Right forelimb (tissue), 1 donor: Measurements from ENCODE around the gene DENND2D.
"Not testable (repeated sequence)": the region's sequence is repeated elsewhere in the genome, so short reads cannot be mapped to it uniquely, and the experiment has no call there.

Experiments used
- DNase-seq: peaks from one replicate; pipeline ENCODE4 v3.0.0-alpha.2; 2018

The DENND2D gene

GRCh38 chr1:111221276-111221632 lies 20.8 kb upstream of the DENND2D start:
- no peak for DNase-seq

- DNase-seq: no peak
Observed at GRCh38 chr1:111220302-111220890, 19.9 kb upstream of the DENND2D start.

GRCh38 chr1:111219557-111220286 lies 19.3 kb upstream of the DENND2D start:
- DNase-seq: no peak

GRCh38 chr1:111218701-111219556 lies 18.5 kb upstream of the DENND2D start:
- DNase-seq: no peak

- no peak for DNase-seq
Observed at GRCh38 chr1:111217183-111217910, 16.9 kb upstream of the DENND2D start.

- DNase-seq: no peak
Observed at GRCh38 chr1:111216751-111217150, 16.3 kb upstream of the DENND2D start.

GRCh38 chr1:111215285-111215684 lies 14.8 kb upstream of the DENND2D start:
- not testable (repeated sequence) for DNase-seq

- no peak for DNase-seq
Observed at GRCh38 chr1:111214884-111215283, 14.4 kb upstream of the DENND2D start.

GRCh38 chr1:111214074-111214801 lies 13.8 kb upstream of the DENND2D start:
- DNase-seq: no peak

- no peak for DNase-seq
Observed at GRCh38 chr1:111213412-111213811, 13.0 kb upstream of the DENND2D start.

GRCh38 chr1:111212634-111213335 lies 12.3 kb upstream of the DENND2D start:
- DNase-seq: no peak

- no peak for DNase-seq
Observed at GRCh38 chr1:111211921-111212320, 11.5 kb upstream of the DENND2D start.

- DNase-seq: no peak
Observed at GRCh38 chr1:111209622-111210021, 9.2 kb upstream of the DENND2D start.

- no peak for DNase-seq
Observed at GRCh38 chr1:111208921-111209320, 8.5 kb upstream of the DENND2D start.

- DNase-seq: no peak
Observed at GRCh38 chr1:111205714-111206050, 5.2 kb upstream of the DENND2D start.

- DNase-seq: no peak
Observed at GRCh38 chr1:111204983-111205713, 4.7 kb upstream of the DENND2D start.

- no peak for DNase-seq
Observed at GRCh38 chr1:111204201-111204982, 3.9 kb upstream of the DENND2D start.

GRCh38 chr1:111203681-111204200 lies 3.3 kb upstream of the DENND2D start:
- no peak for DNase-seq

- no peak for DNase-seq
Observed at GRCh38 chr1:111202707-111203623, 2.5 kb upstream of the DENND2D start.
